HG03354 (cell line): ENCODE results near the gene NPIPB12.
A peak's percentile ranks its signal among the peaks of the same experiment; 100 is the strongest.
"Not testable (repeated sequence)": the region's sequence is repeated elsewhere in the genome, so short reads cannot be mapped to it uniquely, and the experiment has no call there.

Experiments used
- ATAC-seq: cut with Tn5 transposase; IDR thresholded peaks from one replicate; pipeline ENCODE4 v1.9.1; 2021; ENCODE audit warnings: mild to moderate bottlenecking; ENCODE audit not compliant: unreplicated experiment, poor library complexity, severe bottlenecking

The NPIPB12 gene

DNA sequence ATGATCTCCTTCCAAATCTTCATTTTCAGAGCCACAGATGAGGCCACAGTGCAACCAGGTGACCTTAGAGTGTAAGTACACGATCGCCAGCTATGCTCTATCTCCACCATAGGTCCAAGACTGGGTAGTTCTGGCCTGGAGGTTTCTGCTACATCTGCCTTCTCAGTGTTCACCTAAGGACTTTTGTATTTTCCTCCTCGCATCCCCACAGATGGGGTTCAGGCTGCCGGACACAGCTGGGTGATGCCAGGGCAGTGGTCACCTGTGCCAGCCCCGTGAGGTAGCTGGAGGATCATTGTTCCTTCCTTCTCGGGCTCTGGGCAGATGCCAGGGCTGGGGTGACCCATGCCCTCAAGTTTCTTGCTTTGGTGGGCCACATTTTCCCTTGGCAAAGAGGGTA, at the start of gene NPIPB12:
Gene NPIPB12 (minus strand): TSS at position 101 of the 400 bp plus-strand sequence.
- not testable (repeated sequence) for ATAC-seq

DNA sequence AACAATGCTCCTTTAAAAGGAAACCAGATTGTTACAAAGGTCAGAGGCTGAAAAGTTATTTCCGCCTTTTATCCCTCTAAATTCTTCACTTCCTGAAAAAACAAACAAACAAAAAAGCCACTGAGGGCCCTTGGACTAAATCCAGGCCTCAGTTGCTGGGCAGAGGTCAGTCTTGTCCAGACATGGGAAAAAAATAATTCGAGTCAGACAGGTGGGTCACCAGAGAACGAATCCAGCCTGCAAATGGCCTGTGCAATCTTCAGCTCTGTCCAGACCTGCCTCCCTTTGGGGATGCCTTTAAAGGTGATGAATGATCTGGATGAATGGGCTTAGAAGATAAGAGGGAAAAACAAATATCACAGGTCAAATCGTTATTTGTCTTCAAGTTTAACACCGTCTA, 15.3 kb upstream of the NPIPB12 start:
- ATAC-seq, result not testable (repeated sequence)

DNA sequence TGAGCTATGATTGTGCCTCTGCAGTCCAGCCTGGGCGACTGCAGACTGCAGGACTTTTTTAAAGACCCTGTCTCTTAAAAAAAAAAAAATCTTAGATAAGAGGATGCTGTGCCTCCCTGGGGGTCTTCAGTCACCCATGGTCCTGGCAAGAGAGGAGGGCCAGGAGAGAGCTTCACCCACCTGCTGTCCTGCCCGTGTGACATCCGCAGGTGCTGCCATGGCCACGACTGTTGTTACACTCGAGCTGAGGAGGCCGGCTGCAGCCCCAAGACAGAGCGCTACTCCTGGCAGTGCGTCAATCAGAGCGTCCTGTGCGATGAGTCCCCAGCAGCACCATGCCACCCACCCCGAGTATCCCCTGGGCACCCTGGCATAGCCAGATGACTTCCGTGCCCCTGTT, 23.9 kb downstream of the NPIPB12 start:
- not testable (repeated sequence) for ATAC-seq

DNA sequence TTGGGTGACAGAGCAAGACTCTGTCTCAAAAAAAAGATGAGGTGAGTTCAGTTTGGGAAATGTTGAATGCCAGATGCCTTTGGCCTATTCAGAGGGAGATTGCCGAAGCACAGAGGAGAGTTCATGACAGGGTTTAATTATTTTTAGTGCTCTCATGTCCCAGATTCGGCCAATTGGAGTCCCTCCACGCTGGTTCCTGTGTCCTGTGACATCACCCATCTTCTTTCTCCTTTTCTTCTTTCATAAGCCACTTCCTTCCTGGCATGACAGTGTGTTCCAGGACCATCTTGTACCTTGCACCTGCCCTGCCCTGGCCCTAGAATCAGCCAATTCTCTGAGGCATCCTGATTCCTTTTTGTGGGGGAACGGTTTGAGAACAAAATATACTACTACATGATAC, 34.1 kb downstream of the NPIPB12 start:
- ATAC-seq, result not testable (repeated sequence)

DNA sequence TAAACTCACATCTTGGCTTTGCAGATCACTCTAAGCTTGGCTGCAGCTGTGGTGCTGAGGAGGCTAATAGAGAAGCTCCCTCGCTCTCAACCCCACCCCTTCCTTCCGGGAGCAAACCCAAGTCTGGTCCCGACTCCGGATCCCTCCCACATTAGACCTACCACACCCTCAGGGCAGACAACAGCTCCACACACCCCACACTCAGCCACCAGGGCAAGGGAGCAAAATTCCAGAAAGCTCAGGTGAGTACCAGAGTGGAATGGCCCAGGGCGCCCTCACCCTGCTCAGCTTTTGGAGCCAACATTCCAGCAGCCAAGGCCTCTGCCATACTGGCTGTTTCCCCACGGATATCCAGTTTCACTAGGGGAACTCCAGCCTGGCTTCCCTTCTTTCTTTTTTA, 36.5 kb downstream of the NPIPB12 start:
- not testable (repeated sequence) for ATAC-seq

DNA sequence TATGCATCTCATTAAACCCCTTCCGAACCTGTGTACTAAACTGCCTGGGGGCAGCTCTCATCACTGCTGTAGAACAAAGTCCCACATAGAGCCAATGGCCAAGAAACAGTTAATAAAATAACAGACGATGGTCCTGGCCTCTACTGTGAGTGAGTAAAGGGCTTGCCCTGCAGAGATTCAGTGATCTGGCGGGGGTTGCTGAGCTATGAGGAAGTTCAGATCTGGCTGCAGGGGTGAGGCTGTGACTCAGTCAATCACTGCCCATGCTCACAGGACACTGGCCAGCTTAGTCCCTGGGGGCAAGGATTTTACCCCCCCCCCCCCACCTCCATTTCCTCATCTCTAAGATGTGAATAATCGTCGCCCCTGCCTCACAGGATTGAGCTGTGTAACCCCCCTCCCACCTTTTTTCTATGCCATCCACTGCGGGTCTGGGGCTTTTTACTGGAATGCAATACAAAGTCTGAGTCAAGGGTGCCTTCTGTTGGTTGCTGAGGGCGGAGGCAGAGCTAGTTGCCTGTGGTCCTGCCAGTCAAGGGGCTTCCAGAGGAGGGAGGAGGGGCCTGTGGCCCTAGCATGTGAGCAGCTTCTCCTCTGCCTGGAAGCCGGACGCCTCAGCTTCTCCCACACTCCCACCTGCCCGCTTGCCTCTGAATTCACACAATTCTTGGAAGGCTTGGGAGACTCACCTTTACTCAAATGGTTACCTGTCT, 38.4 kb downstream of the NPIPB12 start:
- not testable (repeated sequence) for ATAC-seq

DNA sequence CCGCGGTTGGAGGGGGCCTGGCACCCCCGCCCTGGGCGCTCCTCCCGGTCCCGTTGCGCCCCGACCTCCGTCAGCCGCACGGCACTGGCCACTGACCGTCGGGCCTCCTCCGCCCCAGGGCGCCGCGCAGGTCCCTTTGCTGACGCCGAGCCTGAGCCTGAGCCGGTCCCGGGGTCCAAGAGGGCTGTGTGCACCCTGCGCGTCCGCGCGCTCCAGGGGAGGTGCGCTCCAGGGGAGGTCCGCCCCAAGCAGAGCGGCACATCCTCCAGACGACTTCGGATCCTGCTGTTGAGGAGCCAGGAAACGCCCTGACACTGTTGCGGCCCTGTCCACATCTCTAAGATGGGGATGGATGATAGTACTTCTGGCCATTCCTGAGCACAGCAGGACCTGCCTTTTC, 39.3 kb downstream of the NPIPB12 start:
- ATAC-seq, result not testable (repeated sequence)

DNA sequence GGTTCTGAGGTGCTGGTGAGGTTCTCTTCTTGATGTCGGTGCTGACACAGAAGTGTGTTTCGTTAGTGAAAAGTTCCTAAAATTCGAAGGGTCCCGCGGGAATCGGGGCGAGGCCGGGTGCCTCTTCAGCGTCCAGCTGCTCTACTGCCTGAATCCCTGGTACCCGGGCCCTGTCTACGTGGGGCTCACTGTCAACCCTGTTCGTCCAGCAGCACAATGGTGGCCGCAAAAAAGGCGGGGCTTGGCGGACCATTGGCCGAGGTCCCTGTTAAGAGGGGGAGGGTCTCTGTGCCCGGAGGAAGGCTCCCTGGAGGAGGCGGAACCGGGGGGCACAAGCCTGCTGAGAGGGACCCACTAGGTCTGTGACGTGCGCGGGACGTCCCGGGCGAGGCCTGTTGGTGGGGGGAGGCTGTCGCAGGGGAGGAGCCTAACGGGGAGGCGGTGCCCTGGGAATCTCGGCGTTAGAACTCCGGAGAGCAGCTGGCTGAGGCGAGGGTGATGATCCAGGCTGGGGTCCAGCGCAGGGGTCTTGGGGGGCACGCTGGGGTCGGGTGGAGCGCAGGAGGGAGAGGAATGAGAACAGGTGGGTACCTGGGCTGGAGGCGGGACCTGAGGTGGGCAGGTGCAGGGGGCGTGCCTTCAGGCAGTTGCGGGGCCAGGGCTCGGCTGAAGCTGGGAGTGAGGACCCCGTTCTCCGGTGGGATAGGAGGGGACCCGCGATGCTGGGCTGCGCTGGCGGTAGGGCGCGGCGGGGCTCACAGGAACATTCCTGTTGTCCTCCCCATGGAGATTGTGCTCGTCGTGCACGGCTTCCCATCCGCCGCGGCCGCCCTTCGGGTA, 40.0 kb downstream of the NPIPB12 start:
- not testable (repeated sequence) for ATAC-seq

DNA sequence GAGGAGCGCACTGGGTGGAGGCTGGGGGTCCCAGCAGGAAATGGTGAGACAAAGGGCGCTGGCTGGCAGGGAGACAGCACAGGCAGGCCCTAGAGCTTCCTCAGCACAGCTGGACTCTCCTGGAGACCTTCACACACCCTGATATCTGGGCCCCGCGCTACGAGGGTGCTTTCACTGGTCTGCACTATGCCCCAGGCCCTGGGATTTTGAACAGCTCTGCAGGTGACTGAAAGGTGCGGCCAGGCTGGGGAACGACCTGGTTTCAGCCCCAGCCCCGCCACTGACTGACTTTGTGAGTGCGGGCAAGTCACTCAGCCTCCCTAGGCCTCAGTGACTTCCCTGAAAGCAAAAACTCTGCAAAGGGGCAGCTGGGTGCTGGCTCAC, 45.6 kb downstream of the NPIPB12 start:
- ATAC-seq, result not testable (repeated sequence)

DNA sequence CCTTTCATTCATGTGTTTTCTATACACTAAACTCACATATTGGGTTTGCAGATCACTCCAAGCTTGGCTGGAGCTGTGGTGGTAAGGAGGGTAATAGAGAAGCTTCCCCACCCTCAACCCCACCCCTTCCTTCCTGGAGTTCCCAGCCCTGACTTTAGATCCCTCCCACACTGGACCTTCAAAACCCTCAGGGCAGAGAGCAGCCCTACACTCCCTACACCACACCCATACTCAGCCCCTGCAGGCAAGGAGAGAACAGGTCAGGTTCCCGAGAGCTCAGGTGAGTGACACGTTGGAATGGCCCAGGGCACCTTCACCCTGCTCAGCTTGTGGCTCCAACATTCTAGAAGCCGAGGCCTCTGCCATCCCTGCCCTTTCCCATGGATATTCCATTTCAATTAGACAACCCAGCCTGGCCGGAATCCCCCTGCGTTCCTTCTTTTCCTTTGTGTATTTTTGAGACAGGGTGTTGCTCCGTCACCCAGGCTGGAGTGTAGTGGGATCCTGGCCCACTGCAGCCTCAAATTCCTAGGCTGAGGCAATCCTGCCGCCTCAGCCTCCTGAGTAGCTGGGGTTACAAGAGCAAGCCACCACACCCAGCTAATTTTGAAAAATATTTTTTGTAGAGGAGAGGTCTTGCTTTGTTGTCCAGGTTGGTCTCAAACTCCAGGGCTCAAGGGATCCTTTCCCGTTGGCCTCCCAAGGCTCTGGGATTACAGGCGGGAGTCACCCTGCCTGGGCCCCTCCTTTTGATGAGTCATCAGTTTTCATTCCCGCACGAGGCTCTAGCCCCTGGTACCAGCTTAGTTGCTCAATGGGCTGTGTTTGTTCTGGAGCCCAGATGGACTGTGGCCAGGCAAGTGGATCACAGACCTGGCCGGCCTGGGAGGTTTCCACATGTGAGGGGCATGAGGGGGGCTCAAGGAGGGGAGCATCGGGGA, 46.2 kb downstream of the NPIPB12 start, which contains the start of gene SULT1A4:
Gene SULT1A4 (plus strand): TSS at position 208 of the 941 bp plus-strand sequence. CDS start 1,473 bp downstream, outside the sequence.
- not testable (repeated sequence) for ATAC-seq

DNA sequence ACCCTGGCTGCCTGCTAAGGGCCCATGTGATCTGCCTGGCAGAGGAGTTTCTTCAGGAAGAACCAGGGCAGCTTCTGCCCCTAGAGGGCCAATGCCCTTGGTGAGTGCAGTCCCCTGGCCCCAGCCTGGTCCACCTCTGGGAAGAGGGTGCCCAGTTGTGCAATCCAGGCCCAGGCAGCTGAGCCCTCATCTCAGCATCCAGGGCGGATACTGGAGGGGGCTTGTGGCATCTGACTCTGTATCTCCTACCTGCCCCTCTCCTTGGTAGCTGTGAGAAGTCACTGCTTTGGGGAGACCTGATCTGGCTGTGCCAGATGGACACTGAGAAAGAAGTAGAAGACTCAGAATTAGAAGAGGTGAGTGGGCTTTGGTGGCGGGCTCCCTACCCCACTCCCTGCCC, 48.5 kb downstream of the NPIPB12 start:
- ATAC-seq, result not testable (repeated sequence)

DNA sequence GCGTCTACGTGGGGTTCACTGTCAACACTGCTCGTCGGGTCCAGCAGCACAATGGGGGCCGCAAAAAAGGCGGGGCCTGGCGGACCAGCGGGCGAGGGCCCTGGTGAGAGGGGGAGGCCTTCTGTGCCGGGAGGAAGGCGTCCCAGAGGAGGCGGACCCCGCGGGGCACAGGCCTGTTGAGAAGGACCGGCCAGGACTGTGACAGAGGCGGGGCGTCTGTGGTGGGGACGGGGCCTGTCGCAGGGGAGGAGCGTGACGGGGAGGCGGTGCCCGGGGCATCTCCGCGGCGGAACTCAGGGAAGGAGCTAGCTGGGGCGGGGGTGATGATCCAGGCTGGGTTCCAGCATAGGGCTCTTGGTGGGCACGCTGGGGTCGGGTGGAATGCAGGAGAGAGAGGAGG, 51.4 kb downstream of the NPIPB12 start:
- ATAC-seq, result peak; percentile 62

DNA sequence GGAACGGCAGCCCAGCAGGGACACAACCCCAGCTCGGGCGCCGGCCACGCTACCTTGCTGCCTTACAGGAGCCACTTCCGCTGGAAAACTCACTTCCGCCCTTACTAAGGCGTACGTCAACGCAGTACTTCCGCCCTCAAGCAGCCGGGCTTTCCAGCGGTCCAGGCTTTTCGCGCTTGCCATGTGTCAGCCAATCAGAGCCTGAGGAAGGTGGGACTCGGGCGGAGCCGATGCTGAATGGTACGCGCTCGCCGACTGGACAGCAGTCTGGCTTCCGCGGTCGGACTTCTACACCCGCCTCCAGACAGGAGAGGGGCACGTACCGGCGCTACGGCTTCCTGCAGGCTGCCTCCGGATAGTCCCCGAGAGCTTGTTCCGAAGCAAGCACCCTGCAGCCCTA, 51.9 kb downstream of the NPIPB12 start, which contains the start of the genes BOLA2 and SLX1B:
Gene BOLA2 (minus strand): TSS at position 83 of the 400 bp plus-strand sequence. CDS start 98 bp downstream, outside the sequence.
Gene SLX1B (plus strand): TSS at position 265 of the 400 bp plus-strand sequence.
- peak; percentile 90 for ATAC-seq

DNA sequence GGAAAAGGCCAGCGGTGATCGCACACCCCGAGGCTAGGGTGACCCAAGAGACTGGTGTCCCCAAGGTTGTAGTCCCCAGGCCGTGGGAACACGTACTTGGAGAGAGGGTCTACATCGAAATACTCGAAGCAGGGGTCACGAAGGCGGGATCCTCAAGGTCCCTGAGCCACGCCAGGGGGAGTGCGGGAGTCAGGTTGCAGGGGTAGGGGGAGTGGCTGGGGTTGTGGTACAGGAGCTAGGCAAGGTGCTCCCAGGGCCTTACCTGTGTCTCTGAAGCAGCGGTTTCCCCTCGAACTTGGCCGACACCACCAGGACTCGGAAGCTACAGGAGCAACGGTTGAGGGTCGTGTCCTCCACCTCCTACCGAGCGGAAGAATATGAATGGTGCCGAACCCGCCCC, 52.5 kb downstream of the NPIPB12 start:
- peak; percentile 14 for ATAC-seq
